ENCODE data around the gene PFDN6. TPM values are rescaled to one million over a fixed set of nuclear protein-coding genes. Genes with fewer than 3 reads are reported as not detected.
A peak's percentile ranks its signal among the peaks of the same experiment; 100 is the strongest.

The PFDN6 gene
- total RNA-seq, 4 donors from 2014 or later, result 12.4 to 48.7 (median 21.0) TPM

GRCh38 chr6:33319939-33320314 lies 30.5 kb downstream of the PFDN6 start:
- TF ChIP-seq CTCF (IDR thresholded peaks at IDR 0.05) (no peak), EP300 (IDR thresholded peaks at IDR 0.05) (no peak), POLR2A (IDR thresholded peaks at IDR 0.05) (no peak)
- H3K9me3 ChIP-seq, result no peaks in the 10 kb centered on the region
- peaks cover 0 to 75% (median 41%) of the 10 kb centered on the region in 4 donors for H3K4me1 ChIP-seq
- H3K27ac ChIP-seq, result peak overlapping the region in 3 of 4 donors; percentile 8 to 95 (median 66)
- H3K27me3 ChIP-seq, result no peaks in the 10 kb centered on the region
- no peak overlapping the region for H3K4me3 ChIP-seq
- WGBS, 2 donors, result 84 to 89% methylated on average over 3 of the region's 3 CpGs
- H3K36me3 ChIP-seq, result peaks cover 0 to 37% (median 17%) of the 10 kb centered on the region in 3 donors
- DNase-seq (ENCODE audit: low spot score in 2 of 2), result no peak

GRCh38 chr6:33320315-33321181 lies 31.1 kb downstream of the PFDN6 start:
- no peaks in the 10 kb centered on the region for H3K27me3 ChIP-seq
- peaks cover 0 to 68% (median 36%) of the 10 kb centered on the region in 4 donors for H3K4me1 ChIP-seq
- peak; percentile 51 to 76 for DNase-seq (ENCODE audit: low spot score in 2 of 2)
- WGBS, 2 donors, result 75 to 76% methylated on average over 31 to 32 of the region's 32 CpGs
- no peaks in the 10 kb centered on the region for H3K9me3 ChIP-seq
- peaks cover 0 to 37% (median 17%) of the 10 kb centered on the region in 3 donors for H3K36me3 ChIP-seq
- no peak for TF ChIP-seq POLR2A (IDR thresholded peaks at IDR 0.05)
- no peak for TF ChIP-seq CTCF (IDR thresholded peaks at IDR 0.05)
- TF ChIP-seq EP300 (IDR thresholded peaks at IDR 0.05), result no peak
- H3K27ac ChIP-seq, result peak overlapping the region in 3 of 4 donors; percentile 8 to 95 (median 66)
- H3K4me3 ChIP-seq, result no peak overlapping the region

GRCh38 chr6:33321227-33321626 lies 31.8 kb downstream of the PFDN6 start:
- H3K27me3 ChIP-seq, result no peaks in the 10 kb centered on the region
- no peaks in the 10 kb centered on the region for H3K9me3 ChIP-seq
- WGBS, 2 donors, result 45 to 57% methylated on average over 9 of the region's 9 CpGs
- H3K4me1 ChIP-seq, result peaks cover 0 to 62% (median 36%) of the 10 kb centered on the region in 4 donors
- peaks cover 0 to 30% (median 17%) of the 10 kb centered on the region in 3 donors for H3K36me3 ChIP-seq
- TF ChIP-seq EP300 (IDR thresholded peaks at IDR 0.05) (no peak), POLR2A (IDR thresholded peaks at IDR 0.05) (no peak), CTCF (IDR thresholded peaks at IDR 0.05) (no peak)
- DNase-seq (ENCODE audit: low spot score in 2 of 2), result no peak
- H3K27ac ChIP-seq, result peak overlapping the region in 3 of 4 donors; percentile 66 to 95 (median 88)
- peak overlapping the region in 1 of 4 donors; percentile 69 for H3K4me3 ChIP-seq

GRCh38 chr6:33323623-33323948 lies 34.2 kb downstream of the PFDN6 start:
- Histone ChIP-seq H3K4me3 (peak overlapping the region; percentile 45 to 69 (median 62)), H3K27me3 (no peaks in the 10 kb centered on the region), H3K9me3 (no peaks in the 10 kb centered on the region), H3K36me3 (peaks cover 0 to 27% (median 17%) of the 10 kb centered on the region in 3 donors), H3K4me1 (peaks cover 0 to 46% (median 32%) of the 10 kb centered on the region in 4 donors), H3K27ac (peak overlapping the region; percentile 78 to 95 (median 92))
- WGBS, 2 donors, result 0 to 1% methylated on average over 12 of the region's 12 CpGs
- TF ChIP-seq CTCF (IDR thresholded peaks at IDR 0.05) (no peak), POLR2A (IDR thresholded peaks at IDR 0.05) (no peak), EP300 (IDR thresholded peaks at IDR 0.05) (no peak)
- DNase-seq (ENCODE audit: low spot score in 2 of 2), result no peak

- peaks cover 0 to 22% (median 11%) of the 10 kb centered on the region in 3 donors for H3K36me3 ChIP-seq
- peaks cover 0 to 41% (median 27%) of the 10 kb centered on the region in 4 donors for H3K4me1 ChIP-seq
- TF ChIP-seq EP300 (IDR thresholded peaks at IDR 0.05) (no peak), POLR2A (IDR thresholded peaks at IDR 0.05) (no peak), CTCF (IDR thresholded peaks at IDR 0.05) (no peak)
- peak overlapping the region; percentile 45 to 69 (median 62) for H3K4me3 ChIP-seq
- WGBS, 2 donors, result 15 to 17% methylated on average over 7 of the region's 7 CpGs
- H3K27me3 ChIP-seq, result no peaks in the 10 kb centered on the region
- H3K27ac ChIP-seq, result peak overlapping the region in 3 of 4 donors; percentile 88 to 95 (median 95)
- H3K9me3 ChIP-seq, result no peaks in the 10 kb centered on the region
- no peak for DNase-seq (ENCODE audit: low spot score in 2 of 2)
Measured at GRCh38 chr6:33324125-33324524, 34.7 kb downstream of the PFDN6 start.

All from tibial nerve (tissue), 4 donors.